Skeletal muscle tissue (tissue), 4 donors: Measurements from ENCODE around the gene SH3BP2. TPM values are rescaled to one million over a fixed set of nuclear protein-coding genes. Genes with fewer than 3 reads are reported as not detected.
A peak's percentile ranks its signal among the peaks of the same experiment; 100 is the strongest.

Experiments used
- H3K27ac ChIP-seq: one replicate; pipeline ENCODE4 v1.7.0; 2013; ENCODE audit warnings: mild to moderate bottlenecking, low read depth, low read length, inconsistent platforms
- H3K27me3 ChIP-seq, 3 donors: one replicate each; pipeline ENCODE4 v1.7.0; 2013; ENCODE audit warnings: low read length in 3 of 3; ENCODE audit not compliant: control insufficient read depth in 3 of 3, insufficient read depth in 3 of 3
- H3K36me3 ChIP-seq, 3 donors: one replicate each; pipeline ENCODE4 v1.7.0; 2013; ENCODE audit warnings: low read length in 3 of 3; ENCODE audit not compliant: control insufficient read depth in 3 of 3, insufficient read depth in 3 of 3
- H3K4me1 ChIP-seq, 3 donors: one replicate each; pipeline ENCODE4 v1.7.0; 2013; ENCODE audit warnings: low read length in 3 of 3, mild to moderate bottlenecking in 3 of 3; ENCODE audit not compliant: control insufficient read depth in 3 of 3, insufficient read depth in 3 of 3
- H3K4me3 ChIP-seq, 3 donors: one replicate each; pipeline ENCODE4 v1.7.0; 2013; ENCODE audit warnings: low read length in 3 of 3
- H3K9ac ChIP-seq, 3 donors: one replicate each; pipeline ENCODE4 v1.7.0; 2013; ENCODE audit warnings: low read length in 3 of 3, mild to moderate bottlenecking in 3 of 3, moderate library complexity in 2 of 3, low read depth in 1 of 3
- H3K9me3 ChIP-seq, 3 donors: one replicate each; pipeline ENCODE4 v1.7.0; 2013; ENCODE audit warnings: low read length in 3 of 3; ENCODE audit not compliant: control insufficient read depth in 3 of 3
- total RNA-seq: library from RNA; depleted of rRNA; stranded (reverse); fragments of >200 nt; gene quantifications from one replicate; pipeline ENCODE4 v1.2.3, GENCODE V29; 2014
- donor health status: Osteomylitis.

SH3BP2 gene
- total RNA-seq, 1 donor from 2014 or later = 7.8 TPM

DNA sequence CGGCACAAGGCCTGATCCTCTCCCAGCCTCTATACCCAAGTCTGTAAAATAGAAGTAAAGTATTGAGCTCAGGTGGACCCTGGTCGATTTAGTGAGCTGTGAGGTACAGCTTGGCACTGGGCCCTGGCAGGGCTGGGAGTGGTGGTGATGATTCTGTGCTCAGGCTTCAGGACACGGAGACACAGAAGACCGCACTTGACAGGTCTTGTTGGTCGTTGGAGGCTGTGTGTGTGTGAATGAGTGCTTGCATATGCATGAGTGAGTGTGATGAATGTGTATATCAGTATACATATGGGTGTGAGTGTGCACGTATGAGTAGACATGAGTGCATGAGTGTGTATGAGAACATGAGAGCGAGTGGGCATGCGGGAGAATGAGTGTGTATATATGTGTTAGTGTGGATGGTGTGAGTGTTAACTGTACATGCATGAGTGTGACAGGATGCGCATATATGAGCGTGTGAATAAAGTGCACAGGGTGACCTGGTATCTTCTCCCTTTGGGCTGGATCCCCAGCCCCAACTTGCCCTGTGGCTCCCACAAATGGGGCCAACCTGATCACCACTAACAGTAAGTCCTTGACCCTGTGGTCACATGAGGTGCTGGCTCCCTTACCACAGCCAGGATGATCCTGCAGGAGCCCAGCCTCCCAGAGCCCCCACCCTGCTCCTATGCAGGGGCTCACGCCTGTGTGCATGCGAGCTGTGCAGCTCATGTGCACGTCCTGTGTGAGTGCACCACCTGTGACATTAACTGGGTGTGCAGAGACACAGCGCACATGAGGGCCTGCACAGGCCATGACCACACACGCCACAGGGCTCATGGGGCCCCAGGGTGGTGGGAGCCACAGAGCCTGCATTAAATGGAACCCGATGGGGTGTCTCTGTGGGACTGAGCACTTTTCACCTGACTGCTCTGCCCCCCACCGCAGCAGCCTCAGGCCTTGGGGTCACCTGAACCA lies 20.8 kb downstream of the SH3BP2 start:
- Histone ChIP-seq H3K9ac (peak overlapping the region; percentile 59 to 89 (median 81)), H3K27me3 (no peaks in the 10 kb centered on the region), H3K36me3 (peaks cover 0 to 4% (median 4%) of the 10 kb centered on the region in 3 donors), H3K9me3 (no peaks in the 10 kb centered on the region), H3K4me1 (peaks cover 50 to 65% (median 61%) of the 10 kb centered on the region in 3 donors), H3K4me3 (peak overlapping the region; percentile 72 to 81 (median 75)), H3K27ac (peak overlapping the region; percentile 83)

DNA sequence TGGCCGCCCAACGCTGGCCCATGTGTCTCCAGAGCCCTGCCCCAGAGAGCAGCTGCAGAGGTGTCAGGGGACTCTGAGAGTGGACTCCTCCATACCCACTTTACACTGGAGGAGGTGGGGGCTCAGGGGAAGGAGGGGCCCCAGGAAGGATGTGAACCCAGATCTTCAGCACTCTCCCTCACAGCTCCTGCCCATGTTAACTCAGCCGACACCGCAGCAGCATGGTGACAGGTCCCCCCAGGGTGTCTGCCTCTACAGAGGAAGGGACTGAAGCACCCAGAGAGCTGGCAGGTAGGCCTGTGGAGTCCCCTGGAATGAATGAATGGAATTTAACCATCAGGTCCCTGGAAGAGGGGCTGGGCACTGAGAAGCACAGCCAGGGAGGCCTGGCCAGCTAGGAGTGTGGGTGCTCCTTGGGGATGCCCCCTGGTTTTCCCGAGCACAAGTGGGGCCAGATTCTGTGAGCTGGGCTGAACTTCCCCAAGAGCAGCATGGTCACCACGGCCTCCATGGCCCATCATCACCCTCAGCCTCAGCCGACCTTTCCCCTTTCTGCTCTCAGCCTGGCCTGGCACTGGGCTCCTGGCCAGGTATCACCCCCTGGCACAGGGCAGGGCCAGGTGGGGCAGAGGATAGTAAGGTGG lies 21.9 kb downstream of the SH3BP2 start:
- peaks cover 0 to 4% (median 4%) of the 10 kb centered on the region in 3 donors for H3K36me3 ChIP-seq
- H3K9ac ChIP-seq = no peak overlapping the region
- no peaks in the 10 kb centered on the region for H3K9me3 ChIP-seq
- no peak overlapping the region for H3K4me3 ChIP-seq
- H3K27me3 ChIP-seq = no peaks in the 10 kb centered on the region
- no peak overlapping the region for H3K27ac ChIP-seq
- H3K4me1 ChIP-seq = peaks cover 45 to 58% (median 54%) of the 10 kb centered on the region in 3 donors

DNA sequence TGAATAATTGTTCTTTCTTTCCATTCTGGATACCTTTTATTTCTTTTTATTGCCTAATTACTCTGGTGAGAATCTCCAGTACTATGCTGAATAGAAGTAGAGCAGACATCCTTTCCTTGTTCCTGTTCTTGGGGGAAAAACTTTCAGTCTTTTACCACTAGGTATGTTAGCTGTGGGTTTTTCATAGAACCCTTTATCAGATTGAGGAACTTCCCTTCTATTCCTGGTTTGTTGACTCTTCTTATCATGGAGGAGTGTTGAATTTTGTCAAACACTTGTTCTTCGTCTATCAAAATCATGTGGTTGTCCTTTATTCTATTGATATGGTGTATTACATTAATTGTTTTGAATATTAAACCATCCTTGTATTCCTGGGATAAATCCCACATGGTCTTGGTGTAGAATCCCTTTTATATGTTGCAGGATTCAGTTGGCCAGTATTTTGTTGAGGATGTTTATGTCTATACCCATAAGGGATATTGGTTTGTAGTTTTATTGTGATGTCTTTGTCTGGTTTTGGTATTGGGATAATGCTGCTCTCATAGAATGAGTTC lies 23.6 kb downstream of the SH3BP2 start:
- H3K27me3 ChIP-seq = no peaks in the 10 kb centered on the region
- no peak overlapping the region for H3K4me3 ChIP-seq
- peaks cover 27 to 41% (median 37%) of the 10 kb centered on the region in 3 donors for H3K4me1 ChIP-seq
- no peaks in the 10 kb centered on the region for H3K9me3 ChIP-seq
- H3K9ac ChIP-seq = no peak overlapping the region
- H3K27ac ChIP-seq = no peak overlapping the region
- H3K36me3 ChIP-seq = peaks cover 8 to 11% (median 9%) of the 10 kb centered on the region in 3 donors

DNA sequence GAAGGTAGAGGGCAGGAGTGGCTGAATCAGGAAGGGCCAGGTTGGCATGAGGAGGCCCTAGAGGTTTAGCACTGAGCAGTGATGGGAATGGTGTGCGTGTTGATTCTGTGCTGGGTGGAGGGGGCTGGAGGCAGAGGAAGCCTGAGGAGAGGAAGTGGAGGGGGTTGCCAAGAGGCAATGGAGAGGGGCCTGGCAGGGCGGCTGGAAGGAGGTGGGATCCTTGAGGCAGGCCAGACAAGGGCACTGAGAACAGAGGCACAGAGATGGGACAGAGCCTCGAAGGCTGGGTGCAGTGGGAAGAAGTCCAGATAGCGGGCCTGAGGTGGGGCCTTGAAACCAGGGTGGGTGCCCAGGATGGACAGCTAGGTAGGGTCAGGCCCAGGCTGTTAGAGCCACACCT lies 24.3 kb downstream of the SH3BP2 start:
- peak overlapping the region in 1 of 3 donors; percentile 40 for H3K9ac ChIP-seq
- H3K4me3 ChIP-seq = no peak overlapping the region
- no peak overlapping the region for H3K27ac ChIP-seq
- no peaks in the 10 kb centered on the region for H3K27me3 ChIP-seq
- peaks cover 8 to 11% (median 9%) of the 10 kb centered on the region in 3 donors for H3K36me3 ChIP-seq
- no peaks in the 10 kb centered on the region for H3K9me3 ChIP-seq
- H3K4me1 ChIP-seq = peaks cover 21 to 35% (median 30%) of the 10 kb centered on the region in 3 donors

DNA sequence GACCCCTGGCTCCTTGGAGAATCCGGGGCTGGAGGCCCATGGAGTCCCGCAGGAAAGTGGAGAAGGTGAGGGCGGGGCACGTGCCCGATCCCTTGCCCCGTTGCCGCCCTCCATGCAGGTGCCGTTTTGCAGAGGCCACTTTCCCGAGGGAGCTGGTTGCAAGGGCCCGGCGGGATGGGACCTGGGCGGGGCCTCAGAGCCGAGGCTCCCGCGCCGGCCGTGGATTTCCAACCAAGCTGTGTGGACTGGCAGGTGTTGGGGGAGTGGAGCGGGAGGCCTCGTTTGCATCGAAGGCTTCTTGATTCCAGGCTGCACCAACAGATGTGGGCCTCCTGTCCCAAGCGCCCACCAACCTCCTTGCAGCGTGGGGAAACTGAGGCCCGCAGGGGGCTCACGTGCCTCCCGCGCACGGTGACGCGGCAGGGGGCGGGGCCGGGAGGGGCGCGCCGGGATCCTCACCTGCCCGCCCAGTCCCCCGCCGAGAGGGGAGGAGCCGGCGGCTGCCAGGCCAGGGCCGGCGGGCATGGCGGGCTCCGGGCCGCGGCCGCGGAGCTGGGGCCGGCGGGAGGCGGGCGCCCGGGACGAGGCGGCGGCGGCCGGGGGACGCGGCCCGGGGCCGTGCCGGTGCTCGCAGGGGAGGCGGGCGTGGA lies 24.9 kb downstream of the SH3BP2 start:
- Histone ChIP-seq H3K4me3 (peak overlapping the region in 2 of 3 donors; percentile 27 to 49), H3K9ac (peak overlapping the region in 1 of 3 donors; percentile 70), H3K27ac (no peak overlapping the region), H3K4me1 (peaks cover 16 to 29% (median 24%) of the 10 kb centered on the region in 3 donors), H3K9me3 (no peaks in the 10 kb centered on the region), H3K27me3 (no peaks in the 10 kb centered on the region), H3K36me3 (peaks cover 8 to 14% (median 9%) of the 10 kb centered on the region in 3 donors)

DNA sequence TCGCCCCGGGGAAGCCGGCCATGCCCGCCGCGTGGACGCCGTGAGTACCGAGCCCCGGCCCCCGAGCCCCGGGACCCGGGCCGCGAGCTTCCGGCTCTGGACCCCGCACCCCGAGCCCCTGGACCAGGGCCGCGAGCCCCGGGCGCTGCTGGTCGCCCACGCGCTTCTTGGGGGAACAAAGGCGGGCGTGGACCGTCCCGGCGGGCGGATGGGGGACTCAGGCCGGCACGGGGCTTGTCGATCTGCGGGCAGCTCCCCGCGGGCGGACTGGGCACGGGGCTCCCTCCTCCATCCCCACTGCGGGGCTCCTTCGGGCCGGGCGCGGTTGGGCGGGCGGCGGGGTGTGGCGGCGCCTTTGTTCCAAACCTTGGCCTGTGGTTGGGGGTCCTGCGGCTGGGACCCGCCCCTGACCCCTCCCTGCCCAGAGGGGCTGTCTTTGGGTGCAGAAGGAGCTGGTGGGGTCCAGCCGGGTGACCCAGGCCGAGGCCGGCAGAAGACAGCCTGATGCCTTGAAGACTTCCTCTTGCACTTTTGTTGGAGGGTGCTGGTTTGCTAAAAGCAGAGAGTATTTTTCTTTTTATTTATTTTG lies 25.6 kb downstream of the SH3BP2 start:
- peak overlapping the region in 2 of 3 donors; percentile 35 to 36 for H3K4me3 ChIP-seq
- H3K9ac ChIP-seq = peak overlapping the region in 1 of 3 donors; percentile 70
- no peaks in the 10 kb centered on the region for H3K9me3 ChIP-seq
- no peaks in the 10 kb centered on the region for H3K27me3 ChIP-seq
- peaks cover 13 to 15% (median 14%) of the 10 kb centered on the region in 3 donors for H3K36me3 ChIP-seq
- H3K4me1 ChIP-seq = peaks cover 11 to 23% (median 17%) of the 10 kb centered on the region in 3 donors
- H3K27ac ChIP-seq = no peak overlapping the region

DNA sequence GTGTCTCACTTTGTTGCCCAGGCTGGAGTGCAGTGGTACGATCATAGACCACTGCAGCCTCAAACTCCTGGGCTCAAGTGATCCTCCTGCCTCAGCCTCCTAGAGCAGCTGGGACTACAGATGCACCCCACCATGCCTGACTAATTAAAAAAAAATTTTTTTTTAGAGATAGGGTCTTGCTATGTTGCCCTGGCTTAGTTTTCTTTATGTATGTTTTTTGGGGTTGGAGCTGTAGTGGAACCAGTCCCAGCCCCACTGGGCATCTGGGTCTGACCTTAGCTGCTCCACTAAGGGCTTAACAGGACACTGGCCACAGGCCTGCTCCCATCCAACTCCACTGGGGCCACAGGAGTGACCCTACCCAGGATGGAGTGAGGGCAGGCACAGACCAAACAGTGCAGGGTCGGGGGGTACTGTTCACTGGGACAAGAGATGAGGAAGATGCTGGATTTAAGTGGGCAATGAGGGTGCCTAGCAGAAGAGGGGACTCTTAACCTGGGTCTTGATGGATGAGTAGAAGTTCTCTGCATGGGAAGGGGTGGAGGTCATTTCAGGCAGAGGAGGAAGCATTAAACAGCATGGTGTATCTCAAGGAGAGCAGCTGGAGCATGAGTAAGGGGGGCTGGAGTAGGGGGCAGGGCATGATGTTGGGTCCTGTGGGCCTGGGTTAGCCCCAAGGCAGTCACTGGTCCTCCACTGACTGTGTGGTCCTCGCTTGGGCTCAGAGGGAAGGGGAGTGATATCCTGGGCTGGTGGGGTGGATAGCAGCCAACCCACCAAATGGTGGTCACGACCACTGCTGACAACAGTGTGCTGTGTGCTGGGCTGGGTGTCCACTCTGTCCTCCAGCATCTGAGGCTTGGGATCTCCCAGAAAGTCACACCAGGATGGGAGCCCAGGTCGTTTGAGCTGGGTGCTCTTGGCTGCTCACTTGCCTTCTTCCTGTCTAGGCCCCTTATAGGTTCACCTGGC lies 26.6 kb downstream of the SH3BP2 start:
- Histone ChIP-seq H3K4me1 (peaks cover 9 to 14% (median 11%) of the 10 kb centered on the region in 3 donors), H3K27me3 (no peaks in the 10 kb centered on the region), H3K27ac (no peak overlapping the region), H3K4me3 (no peak overlapping the region), H3K9me3 (no peaks in the 10 kb centered on the region), H3K9ac (no peak overlapping the region), H3K36me3 (peaks cover 14 to 22% (median 16%) of the 10 kb centered on the region in 3 donors)

DNA sequence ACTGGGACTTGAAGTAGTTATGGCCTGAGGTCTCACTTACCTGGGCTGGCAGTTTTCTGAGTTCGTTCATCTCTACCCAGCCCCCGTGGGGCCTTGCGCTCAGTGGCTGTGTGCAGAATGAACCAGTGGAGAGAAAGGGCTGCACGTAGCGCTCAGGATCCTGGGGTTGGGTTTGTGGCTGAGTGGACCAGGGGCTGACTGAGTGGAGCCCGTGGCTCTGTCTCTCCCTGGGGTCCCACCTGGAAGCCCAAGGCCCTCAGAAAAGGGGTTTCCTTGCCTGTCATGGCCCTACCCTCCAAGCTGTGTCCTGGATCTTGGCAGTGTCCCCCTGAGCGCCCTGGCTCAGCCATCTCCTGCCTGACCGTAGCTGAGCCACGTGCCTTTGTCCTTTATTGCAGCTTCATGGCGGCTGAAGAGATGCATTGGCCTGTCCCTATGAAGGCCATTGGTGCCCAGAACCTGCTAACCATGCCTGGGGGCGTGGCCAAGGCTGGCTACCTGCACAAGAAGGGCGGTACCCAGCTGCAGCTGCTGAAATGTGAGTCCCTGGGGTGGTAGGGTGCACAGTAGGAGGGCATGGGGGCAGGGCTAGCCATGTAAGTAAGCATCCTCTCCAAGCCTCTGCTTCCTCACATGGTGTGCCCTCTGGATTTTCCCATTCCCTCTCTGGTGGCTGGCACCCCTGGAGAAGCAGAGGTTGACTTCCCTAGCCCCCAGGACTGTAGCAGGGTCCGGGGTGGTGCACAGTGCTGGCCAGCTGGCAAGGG lies 27.5 kb downstream of the SH3BP2 start:
- no peak overlapping the region for H3K27ac ChIP-seq
- peaks cover 22 to 27% (median 23%) of the 10 kb centered on the region in 3 donors for H3K36me3 ChIP-seq
- H3K4me3 ChIP-seq = no peak overlapping the region
- no peaks in the 10 kb centered on the region for H3K27me3 ChIP-seq
- no peaks in the 10 kb centered on the region for H3K9me3 ChIP-seq
- no peak overlapping the region for H3K9ac ChIP-seq
- H3K4me1 ChIP-seq = peaks cover 9 to 11% (median 11%) of the 10 kb centered on the region in 3 donors
